DND-41 (cell line): ENCODE results near the gene TMEM60.

Experiments
- EZH2 ChIP-seq: IDR thresholded peaks from 3 replicates; pipeline ENCODE4 v1.6.1; 2012; ENCODE audit warnings: borderline replicate concordance, low read depth, mild to moderate bottlenecking, moderate library complexity, low read length, inconsistent platforms; ENCODE audit not compliant: severe bottlenecking
- TF ChIP-seq, protein P1 (sequence below): IDR thresholded peaks from 2 replicates; pipeline ENCODE4 v1.5.1; 2012; ENCODE audit warnings: borderline replicate concordance, low read length, moderate library complexity, mild to moderate bottlenecking; ENCODE audit not compliant: poor library complexity, severe bottlenecking; ENCODE audit errors: extremely low read depth

- TF ChIP-seq, protein P1, sequence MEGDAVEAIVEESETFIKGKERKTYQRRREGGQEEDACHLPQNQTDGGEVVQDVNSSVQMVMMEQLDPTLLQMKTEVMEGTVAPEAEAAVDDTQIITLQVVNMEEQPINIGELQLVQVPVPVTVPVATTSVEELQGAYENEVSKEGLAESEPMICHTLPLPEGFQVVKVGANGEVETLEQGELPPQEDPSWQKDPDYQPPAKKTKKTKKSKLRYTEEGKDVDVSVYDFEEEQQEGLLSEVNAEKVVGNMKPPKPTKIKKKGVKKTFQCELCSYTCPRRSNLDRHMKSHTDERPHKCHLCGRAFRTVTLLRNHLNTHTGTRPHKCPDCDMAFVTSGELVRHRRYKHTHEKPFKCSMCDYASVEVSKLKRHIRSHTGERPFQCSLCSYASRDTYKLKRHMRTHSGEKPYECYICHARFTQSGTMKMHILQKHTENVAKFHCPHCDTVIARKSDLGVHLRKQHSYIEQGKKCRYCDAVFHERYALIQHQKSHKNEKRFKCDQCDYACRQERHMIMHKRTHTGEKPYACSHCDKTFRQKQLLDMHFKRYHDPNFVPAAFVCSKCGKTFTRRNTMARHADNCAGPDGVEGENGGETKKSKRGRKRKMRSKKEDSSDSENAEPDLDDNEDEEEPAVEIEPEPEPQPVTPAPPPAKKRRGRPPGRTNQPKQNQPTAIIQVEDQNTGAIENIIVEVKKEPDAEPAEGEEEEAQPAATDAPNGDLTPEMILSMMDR, result no peak
- TF ChIP-seq EZH2, result no peak
These were observed 40.8 kb upstream of the TMEM60 start for GRCh38 chr7:77838929-77839491.
